ENCODE results near the gene YWHAQ. TPM values are rescaled to one million over a fixed set of nuclear protein-coding genes. Genes with fewer than 3 reads are reported as not detected.

Gene YWHAQ
- total RNA-seq, 2 experiments from 2014 or later, result 95.8 to 101 TPM

- Mint-ChIP-seq H3K4me3 (no peak overlapping the region), H3K27me3 (no peaks in the 10 kb centered on the region), H3K9me3 (no peaks in the 10 kb centered on the region), H3K36me3 (ENCODE audit: low read depth) (no peaks in the 10 kb centered on the region), H3K4me1 (ENCODE audit: low read depth) (no peaks in the 10 kb centered on the region), H3K27ac (peak overlapping the region; percentile 27)
- intact Hi-C loops (cut with DNase I, micrococcal nuclease), result no loop called here
- H3K27ac ChIP-seq (ENCODE audit: low read depth in 1 of 2, low read length in 2 of 2), result peak overlapping the region in 1 of 2 donors; percentile 10
- ChIA-PET POLR2A (interaction anchor here (0.8 to 1.0 kb wide), 2 partner anchors 32 to 40 kb away, joined by 3 to 4 read pairs; partner anchors contain the start of gene YWHAQ), CTCF (interaction anchor here (1.1 kb wide), 1 partner anchor 119 kb away, joined by 4 read pairs; no protein-coding TSS in a partner anchor)
- H3K27me3 ChIP-seq (ENCODE audit: control insufficient read depth in 1 of 2, insufficient read depth in 2 of 2, low read length in 2 of 2), result no peaks in the 10 kb centered on the region
- H3K9me3 ChIP-seq (ENCODE audit: control insufficient read depth in 1 of 2, insufficient read depth in 1 of 2, low read length in 2 of 2), result no peaks in the 10 kb centered on the region
- H3K4me3 ChIP-seq (ENCODE audit: low read length), result no peak overlapping the region
- DNase-seq (peak in 1 of 14 experiments; percentile 11), ATAC-seq (ENCODE audit: poor library complexity) (no peak)
- H3K4me1 ChIP-seq (ENCODE audit: insufficient read depth, low read length), result peaks cover 16% of the 10 kb centered on the region
- H3K36me3 ChIP-seq (ENCODE audit: insufficient read depth, low read length), result no peaks in the 10 kb centered on the region
- TF ChIP-seq CTCF (IDR thresholded peaks at IDR 0.05), result no peak
These were observed 32.4 kb upstream of the YWHAQ start for GRCh38 chr2:9663008-9663879.

- no peaks in the 10 kb centered on the region for H3K27me3 Mint-ChIP-seq
- H3K27ac Mint-ChIP-seq, result no peak overlapping the region
- no peak for DNase-seq
- H3K27ac ChIP-seq (ENCODE audit: low read depth in 1 of 2, low read length in 2 of 2), result no peak overlapping the region
- H3K4me3 ChIP-seq (ENCODE audit: low read length), result no peak overlapping the region
- no peak overlapping the region for H3K4me3 Mint-ChIP-seq
- no peaks in the 10 kb centered on the region for H3K27me3 ChIP-seq (ENCODE audit: control insufficient read depth in 1 of 2, insufficient read depth in 2 of 2, low read length in 2 of 2)
- H3K9me3 ChIP-seq (ENCODE audit: control insufficient read depth in 1 of 2, insufficient read depth in 1 of 2, low read length in 2 of 2), result no peaks in the 10 kb centered on the region
- no peaks in the 10 kb centered on the region for H3K9me3 Mint-ChIP-seq
- no peak for ATAC-seq (ENCODE audit: poor library complexity)
- H3K4me1 ChIP-seq (ENCODE audit: insufficient read depth, low read length), result peaks cover 26% of the 10 kb centered on the region
- ChIA-PET CTCF (no interaction called here), POLR2A (no interaction called here)
- TF ChIP-seq CTCF (IDR thresholded peaks at IDR 0.05), result no peak
- intact Hi-C loops (cut with DNase I, micrococcal nuclease), result no loop called here
- no peaks in the 10 kb centered on the region for H3K36me3 ChIP-seq (ENCODE audit: insufficient read depth, low read length)
- no peaks in the 10 kb centered on the region for H3K36me3 Mint-ChIP-seq (ENCODE audit: low read depth)
- H3K4me1 Mint-ChIP-seq (ENCODE audit: low read depth), result peaks cover 5% of the 10 kb centered on the region
These were observed 30.5 kb upstream of the YWHAQ start for GRCh38 chr2:9661261-9661660.

- Mint-ChIP-seq H3K27me3 (no peaks in the 10 kb centered on the region), H3K36me3 (ENCODE audit: low read depth) (no peaks in the 10 kb centered on the region), H3K9me3 (no peaks in the 10 kb centered on the region), H3K27ac (no peak overlapping the region), H3K4me3 (no peak overlapping the region), H3K4me1 (ENCODE audit: low read depth) (peaks cover 10% of the 10 kb centered on the region)
- Histone ChIP-seq H3K9me3 (ENCODE audit: control insufficient read depth in 1 of 2, insufficient read depth in 1 of 2, low read length in 2 of 2) (no peaks in the 10 kb centered on the region), H3K27me3 (ENCODE audit: control insufficient read depth in 1 of 2, insufficient read depth in 2 of 2, low read length in 2 of 2) (no peaks in the 10 kb centered on the region), H3K36me3 (ENCODE audit: insufficient read depth, low read length) (no peaks in the 10 kb centered on the region), H3K4me3 (ENCODE audit: low read length) (no peak overlapping the region), H3K4me1 (ENCODE audit: insufficient read depth, low read length) (peaks cover 31% of the 10 kb centered on the region), H3K27ac (ENCODE audit: low read depth in 1 of 2, low read length in 2 of 2) (no peak overlapping the region)
- ATAC-seq (ENCODE audit: poor library complexity) (no peak), DNase-seq (no peak)
- intact Hi-C loops (cut with DNase I, micrococcal nuclease), result no loop called here
- ChIA-PET CTCF (no interaction called here), POLR2A (no interaction called here)
- no peak for TF ChIP-seq CTCF (IDR thresholded peaks at IDR 0.05)
These were observed 30.0 kb upstream of the YWHAQ start for GRCh38 chr2:9660781-9661180.
